NCI-H146 (cell line): ENCODE results near the gene SRMS.
"Not testable (repeated sequence)": the region's sequence is repeated elsewhere in the genome, so short reads cannot be mapped to it uniquely, and the experiment has no call there.

Experiments
- DNase-seq: peaks from one replicate; lab custom pipeline; 2025; lab: John Stamatoyannopoulos, UW

Gene SRMS

DNA sequence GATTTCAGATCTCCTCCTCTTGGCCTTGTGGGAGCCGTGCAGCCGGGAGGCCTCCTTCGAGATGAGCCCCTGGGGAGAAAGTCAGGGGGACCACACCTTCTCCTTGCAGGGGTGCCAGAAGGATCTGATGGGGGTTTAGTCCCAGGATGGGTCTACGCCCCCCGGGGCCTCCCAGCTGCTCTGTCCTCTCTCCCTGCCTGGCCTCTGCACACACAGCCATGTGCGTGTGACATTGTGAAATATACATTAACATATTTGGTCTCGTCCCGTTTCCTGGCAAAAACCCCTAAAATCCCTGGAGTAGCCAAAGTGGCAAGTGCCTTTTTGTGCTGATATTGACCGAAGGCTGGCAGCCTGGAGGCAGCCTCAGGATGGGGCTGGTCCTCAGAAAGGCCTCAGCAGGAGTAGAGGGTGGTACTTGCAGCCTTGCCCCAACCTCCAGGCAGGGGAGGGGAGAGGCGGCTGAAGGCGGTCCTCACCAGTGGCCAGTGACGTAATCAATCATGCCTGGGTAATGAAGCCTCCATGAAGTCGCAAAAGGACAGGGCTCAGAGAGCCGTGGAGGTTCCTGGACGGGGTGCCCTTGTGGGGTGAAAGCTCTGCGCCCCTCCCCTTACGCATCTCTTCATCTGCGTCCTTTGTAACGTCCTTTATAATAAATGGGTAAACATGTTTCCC is 31.6 kb upstream of the SRMS start:
- DNase-seq = no peak

DNA sequence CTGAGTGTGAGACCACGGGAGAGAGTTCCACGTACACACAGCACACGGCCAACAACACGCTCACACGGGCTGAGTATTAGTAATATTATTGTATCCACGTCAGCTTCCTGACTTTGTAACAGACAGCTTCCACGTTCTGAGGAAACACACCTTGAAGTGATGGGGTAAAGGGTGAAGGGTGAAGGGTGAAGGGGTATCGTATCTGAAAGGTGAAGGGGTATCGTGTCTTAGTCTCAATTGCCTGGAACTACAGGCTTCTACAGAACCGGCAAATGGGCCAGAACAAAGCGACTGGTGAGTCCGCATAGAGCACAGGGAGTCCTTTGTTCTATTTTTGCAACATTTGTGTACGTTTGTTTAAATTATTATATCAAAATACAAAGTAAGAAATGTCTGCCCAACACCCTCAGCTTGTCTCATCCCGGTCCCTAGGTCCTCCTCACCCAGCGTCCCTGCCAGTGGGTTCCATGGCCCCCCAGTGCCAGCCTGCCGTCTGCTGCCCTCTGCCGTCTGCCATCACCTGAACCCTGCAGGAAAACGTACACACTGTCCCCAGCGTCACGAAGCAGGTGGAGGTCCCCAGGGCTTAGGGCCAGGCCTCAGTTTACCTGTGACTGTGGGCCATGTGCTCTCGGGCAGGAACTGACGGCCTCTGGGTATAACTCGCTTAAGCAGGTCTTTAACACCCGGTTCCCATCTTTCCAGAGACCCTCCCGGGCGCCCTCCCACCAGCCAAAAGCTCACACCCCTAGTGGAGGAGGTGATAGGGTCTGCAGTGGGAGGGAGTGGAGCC is 30.9 kb upstream of the SRMS start:
- DNase-seq = no peak

DNA sequence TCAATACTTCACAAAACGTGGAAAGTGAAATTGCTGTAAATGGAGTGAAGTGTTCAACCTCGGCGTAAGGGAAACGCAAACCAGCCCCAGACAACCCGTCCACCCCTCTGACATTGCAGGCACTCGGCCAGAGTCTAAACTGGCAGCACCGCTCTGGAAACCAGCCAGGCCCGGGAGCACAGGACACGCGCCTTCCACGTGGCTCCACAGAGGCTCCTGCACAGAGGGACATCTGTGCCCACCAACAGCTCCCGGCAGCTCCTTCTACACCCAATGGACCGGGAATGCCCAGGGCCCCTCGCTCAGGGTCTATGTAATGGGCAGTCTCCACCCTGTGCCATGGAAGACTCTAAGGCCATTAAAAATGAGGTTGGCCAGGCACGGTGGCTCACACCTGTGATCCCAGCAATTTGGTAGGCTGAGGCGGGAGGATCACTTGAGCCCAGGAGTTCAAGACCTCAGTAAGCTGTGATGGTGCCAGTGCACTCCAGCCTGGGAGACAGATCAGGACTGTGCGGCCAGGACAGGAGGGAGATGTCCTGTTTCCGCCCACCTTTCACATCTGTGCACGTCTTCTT is 29.9 kb upstream of the SRMS start:
- no peak for DNase-seq

DNA sequence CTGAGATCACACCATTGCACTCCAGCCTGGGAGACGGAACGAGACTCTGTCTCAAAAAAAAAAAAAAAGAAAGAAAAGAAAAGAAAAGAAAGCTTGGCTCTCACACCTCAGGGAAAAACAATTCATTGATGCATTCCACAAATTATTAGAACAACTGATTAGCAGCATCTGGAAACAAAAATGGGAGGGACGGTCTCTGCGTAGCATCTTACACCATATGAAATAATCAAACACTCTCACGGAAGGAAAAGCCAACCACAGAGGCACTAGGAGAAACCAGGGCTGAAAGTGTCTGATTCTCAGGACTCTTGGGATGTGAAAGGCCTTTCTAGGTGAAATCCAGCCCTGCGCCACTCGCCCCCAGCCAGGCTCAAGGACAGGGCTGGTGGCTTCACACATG is 28.8 kb upstream of the SRMS start:
- no peak for DNase-seq

DNA sequence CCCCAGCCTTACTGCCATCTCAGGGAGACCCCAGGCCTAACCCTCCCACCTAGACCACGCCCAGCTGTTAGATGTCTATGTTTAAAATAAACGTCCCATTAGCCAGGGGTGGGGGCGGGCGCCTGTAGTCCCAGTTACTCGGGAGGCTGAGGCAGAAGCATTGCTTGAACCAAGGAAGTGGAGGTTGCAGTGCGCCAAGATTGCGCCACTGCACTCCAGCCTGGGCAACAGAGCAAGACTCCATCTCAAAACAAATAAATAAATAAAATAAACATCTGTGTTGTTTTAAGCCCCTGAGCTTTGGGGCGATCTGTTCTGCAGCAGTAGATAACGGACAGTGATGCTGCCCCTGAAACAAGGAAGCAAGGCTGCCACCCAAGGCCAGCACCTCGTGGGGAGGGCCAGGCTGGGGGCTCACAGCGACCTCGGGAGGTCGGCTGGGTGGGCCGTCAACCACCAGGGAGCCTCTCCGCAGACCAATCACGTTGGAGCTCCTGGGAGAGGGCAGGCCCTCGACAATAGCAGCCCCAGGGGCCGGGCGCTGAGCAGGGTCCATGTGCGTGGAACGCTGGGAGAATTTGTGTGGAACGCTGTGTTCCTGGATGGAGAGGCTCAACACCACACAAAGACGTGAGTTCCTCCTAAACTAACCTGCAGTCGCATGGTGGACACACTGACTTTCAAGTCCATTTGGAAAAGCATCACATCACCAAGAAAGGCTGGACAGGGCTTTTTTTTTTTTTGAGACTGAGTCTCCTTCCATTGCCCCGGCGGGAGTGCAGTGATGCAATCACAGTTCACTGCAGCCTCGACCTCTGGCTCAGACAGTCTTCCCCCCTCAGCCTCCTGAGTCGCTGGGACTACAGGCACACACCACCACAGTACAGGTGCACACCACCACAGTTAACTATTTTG is 27.5 kb upstream of the SRMS start:
- no peak for DNase-seq

DNA sequence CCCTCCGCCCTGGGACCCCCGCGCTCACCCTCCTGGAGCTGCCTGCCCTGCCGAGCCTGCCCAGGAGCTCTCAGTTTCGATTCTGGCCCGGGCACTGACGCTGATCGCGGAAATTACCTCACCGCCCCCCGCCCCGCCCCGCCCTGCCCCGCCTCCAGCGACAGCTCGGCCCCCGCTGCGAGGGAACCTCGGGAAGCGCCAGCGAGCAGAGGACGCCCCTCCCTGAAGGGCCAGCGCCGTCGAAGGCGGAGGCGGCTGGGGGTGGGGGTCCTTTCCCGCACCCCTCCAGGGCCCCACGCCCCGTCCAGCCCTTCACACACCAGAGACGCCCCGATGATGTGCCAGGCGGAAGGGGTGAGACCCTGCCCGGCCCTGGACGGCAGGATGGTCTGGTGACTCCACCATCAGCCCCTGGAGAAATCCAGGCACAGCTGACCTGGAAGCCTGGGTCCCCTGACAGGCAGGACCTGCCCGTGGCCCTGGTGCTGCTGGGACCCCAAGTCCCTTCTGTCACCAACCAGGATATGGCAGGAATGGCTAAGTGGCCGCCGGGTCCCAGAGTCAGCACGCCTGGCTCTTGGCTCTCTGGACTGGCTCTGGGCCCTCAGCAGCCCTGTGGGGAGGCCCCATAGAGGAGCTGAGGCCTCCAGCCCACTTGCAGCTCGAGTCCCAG is 26.7 kb upstream of the SRMS start, which contains the start of gene HELZ2:
HELZ2 (minus strand) TSS at position 84 of the 673 bp plus-strand sequence. CDS start 1,854 bp downstream, outside the sequence.
- peak; percentile 72 for DNase-seq

DNA sequence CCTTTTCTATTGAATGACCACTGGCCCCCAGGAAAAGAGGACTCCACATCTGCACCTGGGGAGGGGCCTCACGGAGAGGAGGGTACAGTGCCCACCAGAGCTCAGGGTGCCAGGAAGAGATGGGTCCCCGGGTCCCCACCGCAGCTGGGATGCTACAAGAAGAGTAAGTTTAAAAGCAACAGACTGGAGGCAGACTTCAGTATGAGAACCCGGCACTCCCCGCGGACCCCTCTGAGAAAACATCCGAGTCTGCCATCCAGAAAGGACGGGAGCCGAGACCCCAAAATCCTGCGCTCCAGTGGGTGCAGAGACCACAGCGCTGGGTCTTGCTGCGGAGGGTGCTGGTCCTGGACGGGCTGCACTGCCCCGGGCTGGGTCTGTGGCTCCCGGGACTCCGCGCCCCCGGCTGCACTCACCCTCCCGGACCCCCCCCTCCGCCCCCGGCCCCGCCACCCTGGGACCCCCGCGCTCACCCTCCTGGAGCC is 26.1 kb upstream of the SRMS start:
- DNase-seq = no peak

DNA sequence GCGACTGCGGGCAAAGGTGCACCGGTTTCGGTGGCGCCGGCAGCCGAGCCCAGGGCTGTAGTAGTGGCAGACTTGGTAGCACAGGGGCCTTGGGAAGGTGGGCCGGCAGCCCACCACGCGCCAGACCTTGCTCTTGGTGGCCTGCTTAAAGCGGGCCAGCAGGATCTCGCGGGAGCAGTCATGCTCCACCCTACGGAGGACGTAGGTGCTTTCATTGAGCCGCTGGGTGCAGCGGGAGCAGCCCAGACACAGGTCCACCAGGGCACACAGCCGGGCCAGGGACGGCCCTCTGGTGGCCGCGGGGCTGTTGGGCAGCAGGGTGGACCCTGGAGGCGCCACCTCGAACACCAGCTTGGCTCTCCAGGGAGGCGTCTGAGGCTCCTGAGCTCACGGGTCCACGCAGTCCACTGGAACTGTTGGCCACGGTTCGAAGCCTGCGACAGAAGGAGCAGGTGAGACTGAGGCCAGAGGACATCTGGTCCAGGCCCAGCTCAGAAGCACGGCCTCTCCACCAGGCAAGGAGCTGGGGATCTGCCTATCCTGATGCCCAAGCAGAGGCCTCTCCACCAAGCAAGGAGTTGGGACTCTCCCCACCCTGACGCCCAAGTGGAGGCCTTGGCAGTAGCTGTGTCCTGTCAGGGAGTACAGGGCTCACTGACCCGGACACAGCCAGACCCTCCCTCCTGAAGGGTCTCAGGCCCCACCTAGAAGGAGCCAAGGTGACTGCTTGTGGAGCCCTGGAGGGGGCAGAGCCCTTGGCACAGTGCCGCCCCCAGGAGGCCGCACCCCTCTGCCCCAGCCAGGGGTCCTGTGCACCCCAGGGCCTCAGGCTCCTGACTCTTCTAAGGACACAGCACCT is 25.5 kb upstream of the SRMS start:
- no peak for DNase-seq

DNA sequence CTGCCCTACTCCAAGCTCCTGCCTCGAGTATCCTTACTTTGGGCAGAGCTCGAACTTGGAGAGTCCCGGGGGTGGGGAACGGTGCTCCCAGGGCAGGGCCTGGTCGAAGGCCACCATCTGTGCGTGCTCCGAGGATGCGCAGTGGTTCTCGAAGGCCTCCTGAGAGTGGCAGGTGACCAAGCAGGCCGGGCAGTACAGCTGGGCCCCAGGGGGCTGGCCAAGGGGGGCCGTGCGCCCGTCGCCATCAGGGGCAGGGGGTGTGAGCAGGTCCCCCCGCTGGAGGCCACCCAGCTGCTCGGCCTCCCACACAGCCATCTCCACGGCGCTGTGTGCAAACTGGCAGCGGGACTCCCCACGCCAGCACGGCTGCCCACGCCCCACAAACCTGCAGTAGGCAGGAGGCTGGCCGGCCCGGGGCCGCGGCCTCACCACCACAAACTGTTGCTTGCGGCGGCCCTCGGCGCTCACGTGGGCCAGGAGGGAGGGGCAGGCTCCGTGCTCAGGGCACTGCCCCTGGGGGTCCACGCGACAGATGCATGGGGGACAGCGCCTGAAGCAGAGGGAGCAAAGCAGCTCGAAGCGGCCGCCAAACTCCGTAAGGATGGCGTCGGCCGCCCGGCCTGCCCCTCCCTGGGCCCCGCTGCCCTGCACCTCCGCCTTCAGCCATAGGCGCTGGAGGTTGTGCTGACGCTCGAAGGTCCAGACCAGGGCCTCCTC is 24.7 kb upstream of the SRMS start:
- DNase-seq = no peak

DNA sequence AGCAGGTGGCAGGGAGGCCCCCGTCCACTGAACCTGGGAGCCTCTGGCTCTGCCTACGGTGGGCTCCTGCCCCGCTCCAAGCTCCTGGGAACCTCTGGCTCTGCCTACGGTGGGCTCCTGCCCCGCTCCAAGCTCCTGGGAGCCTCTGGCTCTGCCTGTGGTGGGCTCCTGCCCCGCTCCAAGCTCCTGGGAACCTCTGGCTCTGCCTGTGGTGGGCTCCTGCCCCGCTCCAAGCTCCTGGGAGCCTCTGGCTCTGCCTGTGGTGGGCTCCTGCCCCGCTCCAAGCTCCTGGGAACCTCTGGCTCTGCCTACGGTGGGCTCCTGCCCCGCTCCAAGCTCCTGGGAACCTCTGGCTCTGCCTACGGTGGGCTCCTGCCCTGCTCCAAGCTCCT is 23.5 kb upstream of the SRMS start:
- DNase-seq = not testable (repeated sequence)

DNA sequence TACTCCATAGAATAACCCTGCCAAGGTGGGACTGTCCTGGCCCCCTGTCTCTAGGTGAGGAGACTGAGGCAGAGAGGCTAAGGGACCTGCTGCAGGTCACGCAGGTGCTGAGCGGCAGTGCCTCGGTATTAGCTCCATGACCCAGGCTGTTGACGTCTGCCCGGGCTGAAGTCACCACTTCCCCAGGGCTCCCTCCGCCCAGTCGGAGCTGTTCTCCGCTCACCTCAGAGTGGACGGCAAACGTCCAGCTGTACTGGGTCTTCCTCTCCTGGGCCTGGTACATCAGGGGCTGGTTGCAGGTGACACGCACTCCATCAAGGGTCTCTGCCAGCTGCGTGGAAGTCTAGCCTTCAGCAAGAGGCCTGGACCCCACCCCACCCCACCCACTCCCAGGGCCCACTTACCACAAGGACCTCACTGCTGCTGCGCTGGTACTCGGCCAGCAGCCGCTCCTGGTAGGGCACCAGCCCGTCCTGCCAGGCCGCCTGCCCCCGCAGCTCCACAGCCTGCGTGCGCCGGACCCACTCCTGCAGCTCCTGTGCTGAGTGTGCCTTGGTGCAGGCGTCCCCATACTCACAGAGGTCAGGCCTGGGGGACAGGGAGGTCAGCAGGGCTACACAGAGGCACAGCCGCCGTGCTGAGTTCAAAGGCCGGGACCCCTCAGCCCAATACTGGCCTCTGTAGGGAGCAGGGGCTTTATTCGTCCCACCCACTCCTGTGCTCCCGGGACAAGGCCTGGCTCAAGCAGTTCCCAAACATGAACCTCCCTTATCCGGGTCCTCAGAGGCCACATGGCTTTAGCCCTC is 22.9 kb upstream of the SRMS start:
- no peak for DNase-seq

DNA sequence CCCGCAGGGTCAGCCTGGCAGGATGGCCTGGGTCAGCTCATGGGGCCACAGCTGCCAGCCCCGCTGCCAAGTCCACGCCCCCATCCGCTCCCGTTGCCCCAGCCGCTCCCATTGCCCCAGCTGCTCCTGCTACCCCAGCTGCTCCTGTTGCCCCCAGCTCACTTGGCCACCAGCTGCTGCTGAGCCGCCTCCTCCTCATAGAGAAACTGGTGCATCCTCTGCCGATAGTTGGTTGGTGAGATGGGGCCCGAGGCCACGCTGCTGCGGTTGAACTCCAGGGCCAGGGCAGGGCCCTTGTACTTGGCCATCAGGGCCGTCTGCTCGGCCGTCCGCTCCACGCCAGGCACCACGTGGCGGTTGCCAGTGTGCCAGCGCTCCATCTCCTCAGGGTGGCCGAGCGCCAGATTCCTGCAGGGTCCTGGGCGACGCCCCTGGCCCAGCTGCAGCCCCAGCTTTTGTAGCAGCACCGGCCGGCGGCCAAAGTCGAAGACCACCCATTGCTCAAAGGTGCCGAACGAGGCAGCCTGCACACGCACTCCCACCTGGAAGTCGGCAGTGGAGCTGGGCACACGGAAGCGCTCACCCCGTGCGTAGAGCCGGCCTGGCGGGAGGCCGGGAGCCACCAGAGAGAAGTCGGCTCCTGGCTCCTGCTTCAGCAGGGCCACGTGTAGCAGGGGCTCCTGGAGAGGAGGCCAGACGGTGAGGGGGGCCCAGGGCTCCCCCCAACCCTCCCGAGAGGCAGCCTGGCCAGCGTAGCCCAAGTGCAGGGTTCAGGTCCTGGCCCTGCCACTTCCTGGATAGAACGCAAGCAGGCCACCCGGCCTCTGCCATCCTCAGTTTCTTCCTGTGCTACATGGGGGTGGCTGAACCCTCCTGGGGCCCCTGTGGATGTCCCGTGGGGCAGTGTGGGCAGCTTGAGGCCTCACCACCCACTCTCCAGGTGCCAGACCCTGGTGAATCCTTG is 21.7 kb upstream of the SRMS start:
- peak; percentile 38 for DNase-seq

DNA sequence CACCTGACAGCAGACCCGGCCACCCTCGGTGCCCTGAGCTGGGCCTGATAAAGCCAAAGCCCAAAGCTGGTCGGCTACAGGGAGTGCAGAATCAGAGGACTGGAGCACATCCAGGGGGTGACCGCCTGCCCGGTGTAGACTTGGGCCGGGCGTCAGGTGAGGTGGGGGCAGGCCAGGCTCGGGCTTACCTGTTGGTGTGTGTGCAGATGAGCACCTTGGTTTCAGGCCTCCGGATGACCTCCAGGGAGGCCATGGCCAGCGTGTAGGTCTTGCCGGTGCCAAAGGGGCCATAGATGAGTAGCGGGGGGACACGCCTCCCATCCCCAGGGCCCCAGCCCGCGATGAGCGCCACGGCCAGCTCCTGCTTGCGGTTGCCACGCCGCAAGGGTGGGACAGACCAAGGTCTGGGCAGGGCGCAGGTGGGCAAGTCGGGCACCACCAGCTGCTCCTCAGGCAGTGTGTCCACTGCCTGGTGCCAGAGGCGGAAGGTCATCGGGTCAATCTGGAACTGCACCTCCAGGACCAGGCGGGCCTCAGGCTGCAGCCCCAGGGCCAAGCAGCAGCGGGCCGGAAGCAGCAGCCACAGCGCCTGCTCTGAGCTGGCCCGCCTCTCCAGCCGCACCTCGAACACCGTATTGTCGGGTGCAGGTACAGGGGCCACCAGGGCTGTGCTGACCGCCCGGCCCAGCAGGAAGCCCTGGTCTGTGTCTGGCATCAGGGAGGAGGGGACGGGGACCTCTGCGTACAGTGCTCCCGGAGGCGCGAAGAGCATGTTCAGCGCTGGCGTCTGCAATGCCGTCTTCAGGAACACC is 20.8 kb upstream of the SRMS start:
- DNase-seq = no peak

DNA sequence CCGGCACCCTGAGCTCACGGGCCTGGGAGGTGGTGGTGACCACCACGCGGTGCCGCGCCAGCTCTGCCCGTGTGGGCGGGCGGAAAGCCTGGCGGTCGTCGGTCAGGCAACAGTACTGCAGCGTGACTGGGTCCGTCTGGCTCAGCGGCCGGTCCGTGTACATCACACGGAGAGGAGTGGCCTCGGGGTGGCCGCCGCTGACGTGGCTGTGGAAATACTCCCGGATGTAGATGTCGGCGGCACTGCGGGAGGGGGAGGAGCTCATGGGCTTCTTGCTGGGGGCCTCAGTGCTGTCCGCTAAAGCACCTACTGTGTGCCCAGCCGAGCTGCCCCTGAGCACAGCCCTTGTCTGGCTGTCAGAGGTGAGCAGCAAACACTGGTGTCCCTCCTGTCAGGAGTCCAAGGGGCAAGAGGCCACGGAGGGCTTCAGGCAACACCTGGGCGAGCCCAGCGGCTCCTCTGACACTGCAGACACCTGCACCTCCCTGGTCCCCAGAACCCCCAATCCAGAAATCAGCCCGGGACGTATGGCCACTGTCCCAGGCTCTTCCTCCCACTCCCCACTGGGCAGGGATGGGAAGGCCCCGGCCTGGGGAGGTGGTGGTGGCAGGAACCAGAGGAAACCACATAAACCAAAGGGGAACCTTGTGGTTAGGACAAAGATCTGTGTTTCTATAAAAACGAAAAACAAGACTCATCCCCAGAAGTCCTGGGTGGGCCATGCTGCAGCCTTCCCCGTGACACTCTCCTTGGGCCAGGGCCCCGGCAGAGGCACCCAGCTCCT is 20.0 kb upstream of the SRMS start:
- no peak for DNase-seq

DNA sequence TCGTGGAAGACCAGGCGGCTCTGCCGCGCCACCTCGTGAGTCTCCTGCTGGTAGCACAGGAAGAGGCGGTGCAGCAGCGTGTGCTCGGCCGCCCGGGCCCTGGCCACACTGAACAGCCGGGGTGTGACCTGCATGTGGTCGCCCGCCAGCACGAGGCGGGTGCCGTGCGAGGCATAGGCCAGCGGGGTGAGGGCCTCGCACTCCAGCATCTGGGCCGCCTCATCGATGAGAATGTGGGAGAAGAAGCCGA is 19.5 kb upstream of the SRMS start:
- no peak for DNase-seq

DNA sequence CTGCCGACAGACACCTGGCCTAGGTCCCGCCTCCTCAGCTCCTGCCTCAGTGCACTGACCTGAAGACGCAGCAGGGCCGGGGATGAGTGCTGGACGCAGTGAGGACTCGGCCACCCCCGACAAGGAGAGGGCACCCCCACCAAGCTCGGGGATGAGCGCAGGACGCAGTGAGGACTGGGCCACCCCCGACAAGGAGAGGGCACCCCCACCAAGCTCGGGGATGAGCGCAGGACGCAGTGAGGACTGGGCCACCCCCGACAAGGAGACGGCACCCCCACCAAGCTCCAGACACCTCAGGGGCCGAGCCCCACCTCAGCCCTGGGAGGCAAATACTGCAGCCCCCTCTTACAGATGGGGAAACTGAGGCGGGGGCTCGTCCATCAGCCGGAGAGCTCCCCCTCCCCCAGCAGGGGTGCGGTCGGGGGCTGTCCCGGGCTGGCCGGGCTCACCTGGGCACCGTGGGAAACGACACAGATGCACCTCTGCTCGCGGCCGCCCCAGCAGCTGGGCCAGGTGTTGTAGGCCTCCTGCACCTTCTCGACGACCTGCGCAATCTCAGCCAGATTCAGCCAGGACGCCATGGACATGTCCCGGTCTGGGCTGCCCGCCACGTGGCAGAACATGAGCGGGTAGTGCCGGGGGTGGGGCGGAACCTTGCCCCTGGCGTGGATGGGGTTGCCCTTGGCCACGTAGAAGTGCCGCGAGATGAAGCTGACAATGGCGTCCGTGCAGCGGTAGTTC is 19.0 kb upstream of the SRMS start:
- no peak for DNase-seq
